B cell (primary cell): ENCODE results near the gene CAMK4. TPM values are rescaled to one million over a fixed set of nuclear protein-coding genes. Genes with fewer than 3 reads are reported as not detected.

ENCODE experiments used
- ATAC-seq: fragments of 200-7000 bp; cut with Tn5 transposase; one replicate; pipeline ENCODE4 v1.10.0; 2021; ENCODE audit warnings: low read depth, mild to moderate bottlenecking, moderate number of reproducible peaks, moderate library complexity
- CTCF ChIA-PET: fragments of 350-600 bp; sonication (Branson Sonifier 250); formaldehyde crosslinking; loops from one replicate; lab custom pipeline; 2021; ENCODE audit warnings: antibody characterized with exemption, inconsistent platforms; lab: Charles Lee
- POLR2A ChIA-PET: fragments of 350-600 bp; sonication (Branson Sonifier 250); formaldehyde crosslinking; loops from one replicate; lab custom pipeline; 2021; ENCODE audit warnings: antibody characterized with exemption; lab: Charles Lee
- DNase-seq: peaks from one replicate; pipeline ENCODE4 v3.0.0; 2013
- H2AFZ ChIP-seq: 2 replicates; pipeline ENCODE4 v1.6.1; 2012; ENCODE audit warnings: mild to moderate bottlenecking, low read depth, low read length; ENCODE audit not compliant: insufficient read depth, poor library complexity, severe bottlenecking
- H3K27ac ChIP-seq, 2 donors: 1 replicate in 1 of 2; 2 replicates in 1 of 2; pipeline ENCODE4 v1.5.1; 2012 to 2013; ENCODE audit warnings: low read length in 2 of 2, mild to moderate bottlenecking in 2 of 2, moderate library complexity in 1 of 2
- H3K27me3 ChIP-seq, 4 experiments: fragments of 200-600 bp in 1 of 4; sonication (generic) in 1 of 4; replicated peaks in 1 of 4; 1 replicate in 2 of 4; 2 replicates in 2 of 4; pipeline versions ENCODE4 v1.6.1 to v1.7.0; 2013 to 2016; ENCODE audit warnings: low read length in 3 of 4, mild to moderate bottlenecking in 2 of 4, mixed read lengths in 1 of 4, moderate library complexity in 1 of 4; ENCODE audit not compliant: insufficient read depth in 4 of 4, control insufficient read depth in 3 of 4; ENCODE audit errors: control extremely low read depth in 1 of 4
- H3K36me3 ChIP-seq, 2 experiments: replicated peaks in 1 of 2; 1 replicate in 1 of 2; 2 replicates in 1 of 2; pipeline versions ENCODE4 v1.6.1 to v1.7.1; 2013; ENCODE audit warnings: low read length in 1 of 2; ENCODE audit not compliant: insufficient read depth in 2 of 2, control insufficient read depth in 1 of 2; ENCODE audit errors: control extremely low read depth in 1 of 2, extremely low read depth in 1 of 2
- H3K4me1 ChIP-seq, 2 donors: fragments of 200-600 bp in 1 of 2; sonication (generic) in 1 of 2; 1 replicate in 1 of 2; 2 replicates in 1 of 2; pipeline versions ENCODE4 v1.5.1 to v1.6.1; 2013 to 2017; ENCODE audit warnings: low read length in 2 of 2; ENCODE audit not compliant: control insufficient read depth in 2 of 2, insufficient read depth in 2 of 2
- H3K4me2 ChIP-seq: replicated peaks from 2 replicates; pipeline ENCODE3; 2012; ENCODE audit warnings: mild to moderate bottlenecking, low read depth, low read length; ENCODE audit not compliant: poor library complexity, severe bottlenecking
- H3K4me3 ChIP-seq, 5 experiments: fragments of 200-600 bp in 1 of 5; sonication (generic) in 1 of 5; 1 replicate in 3 of 5; 2 replicates in 2 of 5; pipeline versions ENCODE4 v1.5.1 to v1.7.0; 2011 to 2016; ENCODE audit warnings: low read length in 4 of 5, mild to moderate bottlenecking in 4 of 5, low read depth in 2 of 5, control low read depth in 1 of 5, moderate library complexity in 1 of 5; ENCODE audit not compliant: insufficient read depth in 1 of 5; ENCODE audit errors: control extremely low read depth in 1 of 5, extremely low read depth in 1 of 5
- H3K79me2 ChIP-seq: fragments of 200-600 bp; sonication (generic); one replicate; pipeline ENCODE4 v1.6.0; 2016; ENCODE audit warnings: low read length; ENCODE audit not compliant: control insufficient read depth, insufficient read depth
- H3K9ac ChIP-seq: fragments of 200-600 bp; sonication (generic); 2 replicates; pipeline ENCODE4 v1.6.1; 2017; ENCODE audit warnings: mild to moderate bottlenecking, low read length, moderate library complexity
- H3K9me3 ChIP-seq, 3 donors: one replicate each; pipeline versions ENCODE4 v1.6.1 to v1.7.1; 2013; ENCODE audit warnings: low read length in 2 of 3; ENCODE audit not compliant: control insufficient read depth in 2 of 3, insufficient read depth in 1 of 3; ENCODE audit errors: control extremely low read depth in 1 of 3
- H4K20me1 ChIP-seq: 2 replicates; pipeline ENCODE4 v1.6.0; 2012; ENCODE audit warnings: mild to moderate bottlenecking, low read length; ENCODE audit not compliant: insufficient read depth, control insufficient read depth, poor library complexity, severe bottlenecking
- H3K27ac Mint-ChIP-seq: one replicate; pipeline ENCODE4 v1.8.0; 2021; ENCODE audit warnings: mixed read lengths
- H3K27me3 Mint-ChIP-seq: one replicate; pipeline ENCODE4 v1.8.0; 2021; ENCODE audit warnings: mixed read lengths
- H3K4me1 Mint-ChIP-seq: one replicate; pipeline ENCODE4 v1.8.0; 2021; ENCODE audit warnings: mixed read lengths
- H3K4me3 Mint-ChIP-seq: one replicate; pipeline ENCODE4 v1.8.0; 2021; ENCODE audit warnings: mixed read lengths
- H3K9me3 Mint-ChIP-seq: one replicate; pipeline ENCODE4 v1.8.0; 2022; ENCODE audit warnings: mixed read lengths; ENCODE audit not compliant: insufficient read depth
- EZH2 ChIP-seq: IDR thresholded peaks from 2 replicates; pipeline ENCODE4 v1.6.1; 2012; ENCODE audit warnings: borderline replicate concordance, low read depth, mild to moderate bottlenecking, moderate library complexity, low read length; ENCODE audit not compliant: insufficient read depth, poor library complexity, severe bottlenecking
- WGBS: methylation state at CpG from one replicate; pipeline ENCODE4 v1.1.5; 2013; ENCODE audit warnings: missing lambda C conversion rate; ENCODE audit not compliant: insufficient coverage; 5-methylcytosine and 5-hydroxymethylcytosine counted together
- intact Hi-C: fragments of 100-400 bp; cut with micrococcal nuclease; formaldehyde crosslinking; loops from one replicate; pipeline ENCODE4 v1.10.0; 2022
- polyA plus RNA-seq: library from polyadenylated mRNA; depleted of rRNA; stranded (reverse); fragments of >200 nt; gene quantifications from 2 replicates; pipeline ENCODE4 v1.2.3, GENCODE V29; 2012
- total RNA-seq, 2 donors: library from RNA; stranded (reverse); fragments of 120-200 nt in 1 of 2; gene quantifications; 1 replicate in 1 of 2; 2 replicates in 1 of 2; pipeline versions ENCODE4 v1.2.3 to v1.2.4, GENCODE V29; 2013 to 2022
- TF ChIP-seq, protein P1 (sequence below): fragments of 200-600 bp; IDR thresholded peaks from one replicate; pipeline ENCODE4 v1.8.0; 2022; ENCODE audit warnings: antibody characterized with exemption, mild to moderate bottlenecking

CAMK4 gene
- total and polyA plus RNA-seq, 2 donors (not counting 1 experiment from before 2014, with no cell fraction given), result 0.78 to 4.8 TPM

- Mint-ChIP-seq H3K4me3 (no peak overlapping the region), H3K9me3 (no peaks in the 10 kb centered on the region), H3K4me1 (no peaks in the 10 kb centered on the region), H3K27me3 (no peaks in the 10 kb centered on the region), H3K27ac (no peak overlapping the region)
- Histone ChIP-seq H3K4me1 (no peaks in the 10 kb centered on the region), H3K27me3 (no peaks in the 10 kb centered on the region), H3K36me3 (no peaks in the 10 kb centered on the region), H2AFZ (no peak overlapping the region), H3K9ac (no peak overlapping the region), H4K20me1 (no peaks in the 10 kb centered on the region), H3K4me3 (no peak overlapping the region), H3K9me3 (no peaks in the 10 kb centered on the region), H3K27ac (no peak overlapping the region), H3K79me2 (no peaks in the 10 kb centered on the region), H3K4me2 (no peak overlapping the region)
- no peak for ATAC-seq
- intact Hi-C loops, result no loop called here
- no peak for DNase-seq
- WGBS, result no CpG with 5 or more reads among the region's 6 CpGs
- ChIA-PET POLR2A (no interaction called here), CTCF (no interaction called here)
- no peak for TF ChIP-seq EZH2
- TF ChIP-seq, protein P1, sequence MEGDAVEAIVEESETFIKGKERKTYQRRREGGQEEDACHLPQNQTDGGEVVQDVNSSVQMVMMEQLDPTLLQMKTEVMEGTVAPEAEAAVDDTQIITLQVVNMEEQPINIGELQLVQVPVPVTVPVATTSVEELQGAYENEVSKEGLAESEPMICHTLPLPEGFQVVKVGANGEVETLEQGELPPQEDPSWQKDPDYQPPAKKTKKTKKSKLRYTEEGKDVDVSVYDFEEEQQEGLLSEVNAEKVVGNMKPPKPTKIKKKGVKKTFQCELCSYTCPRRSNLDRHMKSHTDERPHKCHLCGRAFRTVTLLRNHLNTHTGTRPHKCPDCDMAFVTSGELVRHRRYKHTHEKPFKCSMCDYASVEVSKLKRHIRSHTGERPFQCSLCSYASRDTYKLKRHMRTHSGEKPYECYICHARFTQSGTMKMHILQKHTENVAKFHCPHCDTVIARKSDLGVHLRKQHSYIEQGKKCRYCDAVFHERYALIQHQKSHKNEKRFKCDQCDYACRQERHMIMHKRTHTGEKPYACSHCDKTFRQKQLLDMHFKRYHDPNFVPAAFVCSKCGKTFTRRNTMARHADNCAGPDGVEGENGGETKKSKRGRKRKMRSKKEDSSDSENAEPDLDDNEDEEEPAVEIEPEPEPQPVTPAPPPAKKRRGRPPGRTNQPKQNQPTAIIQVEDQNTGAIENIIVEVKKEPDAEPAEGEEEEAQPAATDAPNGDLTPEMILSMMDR, result no peak
Measured at GRCh38 chr5:111310711-111311620, 86.8 kb downstream of the CAMK4 start.

GRCh38 chr5:111311666-111312065 is 87.5 kb downstream of the CAMK4 start:
- intact Hi-C loops, result no loop called here
- ATAC-seq (no peak), DNase-seq (no peak)
- no peaks in the 10 kb centered on the region for H3K27me3 ChIP-seq
- no peak overlapping the region for H3K9ac ChIP-seq
- no peaks in the 10 kb centered on the region for H3K9me3 Mint-ChIP-seq
- no peaks in the 10 kb centered on the region for H3K4me1 Mint-ChIP-seq
- no peak overlapping the region for H3K4me2 ChIP-seq
- no peaks in the 10 kb centered on the region for H3K4me1 ChIP-seq
- H4K20me1 ChIP-seq, result no peaks in the 10 kb centered on the region
- WGBS, result no CpG with 5 or more reads among the region's 1 CpG
- TF ChIP-seq, protein P1, result no peak
- no peak for TF ChIP-seq EZH2
- H3K27ac Mint-ChIP-seq, result no peak overlapping the region
- CTCF ChIA-PET, result no interaction called here
- POLR2A ChIA-PET, result no interaction called here
- no peaks in the 10 kb centered on the region for H3K27me3 Mint-ChIP-seq
- H2AFZ ChIP-seq, result no peak overlapping the region
- no peaks in the 10 kb centered on the region for H3K9me3 ChIP-seq
- H3K4me3 Mint-ChIP-seq, result no peak overlapping the region
- H3K36me3 ChIP-seq, result no peaks in the 10 kb centered on the region
- no peaks in the 10 kb centered on the region for H3K79me2 ChIP-seq
- H3K27ac ChIP-seq, result no peak overlapping the region
- no peak overlapping the region for H3K4me3 ChIP-seq
